Measurements from ENCODE around the gene MYRFL.

GRCh38 chr12:69991690-69992288, 166.8 kb downstream of the MYRFL start:
- TF ChIP-seq POLR2A (IDR thresholded peaks at IDR 0.05) (no peak), CTCF (IDR thresholded peaks at IDR 0.05) (no peak), POLR2AphosphoS5 (IDR thresholded peaks at IDR 0.05) (no peak)
